Limb (tissue), 2 donors: ENCODE results near the gene EBF4.
"Not testable (repeated sequence)": the region's sequence is repeated elsewhere in the genome, so short reads cannot be mapped to it uniquely, and the experiment has no call there.

Experiments used
- DNase-seq, 2 donors: peaks; one replicate each; pipeline ENCODE4 v3.0.0-alpha.2; 2016; ENCODE audit errors: extremely low spot score in 2 of 2

EBF4 gene

GRCh38 chr20:2671977-2672376 lies 20.6 kb upstream of the EBF4 start:
- DNase-seq, result no peak

- no peak for DNase-seq
Observed at GRCh38 chr20:2672446-2672845, 20.1 kb upstream of the EBF4 start.

GRCh38 chr20:2673453-2673852 lies 19.1 kb upstream of the EBF4 start:
- DNase-seq, result no peak

GRCh38 chr20:2680046-2680445 lies 12.5 kb upstream of the EBF4 start:
- DNase-seq, result no peak

- not testable (repeated sequence) for DNase-seq
Observed at GRCh38 chr20:2682040-2682439, 10.5 kb upstream of the EBF4 start.

GRCh38 chr20:2684817-2685216 lies 7.8 kb upstream of the EBF4 start:
- DNase-seq, result not testable (repeated sequence)

GRCh38 chr20:2687514-2687913 lies 5.1 kb upstream of the EBF4 start:
- DNase-seq, result no peak

- DNase-seq, result peak in 1 of 2 donors; percentile 64
Observed at GRCh38 chr20:2688041-2688591, 4.5 kb upstream of the EBF4 start.

- no peak for DNase-seq
Observed at GRCh38 chr20:2690213-2690612, 2.4 kb upstream of the EBF4 start.

GRCh38 chr20:2690718-2691117 lies 1.9 kb upstream of the EBF4 start:
- DNase-seq, result no peak

- DNase-seq, result no peak
Observed at GRCh38 chr20:2691127-2691526, 1.5 kb upstream of the EBF4 start.

GRCh38 chr20:2691663-2692035 lies 931 bp upstream of the EBF4 start:
- no peak for DNase-seq

GRCh38 chr20:2692886-2693285 lies 306 bp downstream of the EBF4 start:
- no peak for DNase-seq

GRCh38 chr20:2693286-2694007 lies 867 bp downstream of the EBF4 start:
- peak in 1 of 2 donors; percentile 64 for DNase-seq

GRCh38 chr20:2694008-2694471 lies 1.5 kb downstream of the EBF4 start:
- peak in 1 of 2 donors; percentile 41 for DNase-seq

- no peak for DNase-seq
Observed at GRCh38 chr20:2694519-2694918, 1.9 kb downstream of the EBF4 start.

GRCh38 chr20:2695206-2695983 lies 2.8 kb downstream of the EBF4 start:
- DNase-seq, result no peak

- not testable (repeated sequence) for DNase-seq
Observed at GRCh38 chr20:2695984-2696525, 3.5 kb downstream of the EBF4 start.

- DNase-seq, result no peak
Observed at GRCh38 chr20:2696646-2697045, 4.1 kb downstream of the EBF4 start.

- DNase-seq, result no peak
Observed at GRCh38 chr20:2697768-2698167, 5.2 kb downstream of the EBF4 start.

- no peak for DNase-seq
Observed at GRCh38 chr20:2698186-2698817, 5.7 kb downstream of the EBF4 start.

GRCh38 chr20:2698912-2699311 lies 6.3 kb downstream of the EBF4 start:
- DNase-seq, result no peak
